ENCODE measurements around the gene PPP1R27.

- TF ChIP-seq EZH2 (IDR thresholded peaks at IDR 0.05; ENCODE audit: borderline replicate concordance, low read depth, low read length, poor library complexity, severe bottlenecking) (no peak), CTCF (conservative IDR thresholded peaks at IDR 0.05; ENCODE audit: low read depth, low read length) (no peak)
Observed at GRCh38 chr17:81840826-81841778, 6.3 kb upstream of the PPP1R27 start.
